Measurements from ENCODE around the gene ABCB10. TPM values are rescaled to one million over a fixed set of nuclear protein-coding genes. Genes with fewer than 3 reads are reported as not detected.

ABCB10 gene
- total and polyA plus RNA-seq, 2 experiments from 2014 or later = 4.7 to 9.7 TPM

- Histone ChIP-seq H2AFZ (no peak overlapping the region), H3F3A (replicated peaks; ENCODE audit: low read depth) (no peaks in the 10 kb centered on the region), H3K79me2 (replicated peaks; ENCODE audit: insufficient read depth) (no peaks in the 10 kb centered on the region), H3K27me3 (ENCODE audit: insufficient read depth) (no peaks in the 10 kb centered on the region), H3K27ac (ENCODE audit: low read depth) (no peak overlapping the region; the same call in 1 of the 2 replicates), H3K4me1 (ENCODE audit: insufficient read depth) (peaks cover 9% of the 10 kb centered on the region), H3K4me3 (no peak overlapping the region), H3K36me3 (ENCODE audit: insufficient read depth) (peaks cover 23% of the 10 kb centered on the region), H4K20me1 (replicated peaks; ENCODE audit: insufficient read depth) (peaks cover under 1% of the 10 kb centered on the region; the same call in 1 of the 2 replicates), H3K9me2 (ENCODE audit: insufficient read depth) (no peaks in the 10 kb centered on the region), H3K4me2 (peak overlapping the region; percentile 19; the same call in 1 of the 2 replicates)
- Mint-ChIP-seq H3K9me3 (no peaks in the 10 kb centered on the region), H3K4me3 (no peak overlapping the region; the same call in 2 of the 3 replicates), H3K36me3 (ENCODE audit: low read depth) (peaks cover 45% of the 10 kb centered on the region; the same call in 2 of the 3 replicates), H3K27ac (peak overlapping the region; percentile 17), H3K27me3 (ENCODE audit: insufficient read depth, low read depth, poor library complexity) (no peaks in the 10 kb centered on the region), H3K4me1 (peaks cover 14% of the 10 kb centered on the region)
- ATAC-seq (peak; percentile 45), DNase-seq (ENCODE audit: low spot score) (no peak)
- no peak for TF ChIP-seq EZH2phosphoT487 (IDR thresholded peaks at IDR 0.05; ENCODE audit: unreplicated experiment)
- TF ChIP-seq ETS1 (IDR thresholded peaks at IDR 0.05) = no peak
- no peak for TF ChIP-seq REST (IDR thresholded peaks at IDR 0.05; ENCODE audit: unreplicated experiment)
- no peak for TF ChIP-seq STAT1 (IDR thresholded peaks at IDR 0.05; ENCODE audit: unreplicated experiment)
- no peak for TF ChIP-seq NANOG (IDR thresholded peaks at IDR 0.05; ENCODE audit: borderline replicate concordance)
- TF ChIP-seq CREB1 (CRISPR knock-in tag; IDR thresholded peaks at IDR 0.05; ENCODE audit: low read depth) = no peak
- no peak for TF ChIP-seq ZNF331 (CRISPR knock-in tag; IDR thresholded peaks at IDR 0.05; ENCODE audit: low read depth)
- no peak for TF ChIP-seq POLR2AphosphoS5 (IDR thresholded peaks at IDR 0.05; ENCODE audit: low read depth)
- TF ChIP-seq ZNF462 (CRISPR knock-in tag; IDR thresholded peaks at IDR 0.05) = no peak
- TF ChIP-seq JUNB (IDR thresholded peaks at IDR 0.05; ENCODE audit: unreplicated experiment) = no peak
- TF ChIP-seq EZH2 (IDR thresholded peaks at IDR 0.05; ENCODE audit: low read depth, unreplicated experiment) = no peak
- TF ChIP-seq CTCF (conservative IDR thresholded peaks at IDR 0.05; ENCODE audit: low read depth in 2 of 2) = no peak
- TF ChIP-seq ZNF114 (CRISPR knock-in tag; IDR thresholded peaks at IDR 0.05) = no peak
These were observed 48.9 kb upstream of the ABCB10 start for GRCh38 chr1:229607370-229607769.

All from GM23338 (cell line).